NOMO-1 (cell line): Measurements from ENCODE around the gene PCDHGB3.
"Not testable (repeated sequence)": the region's sequence is repeated elsewhere in the genome, so short reads cannot be mapped to it uniquely, and the experiment has no call there.

Experiments
- DNase-seq, 2 experiments: peaks; one replicate each; lab custom pipeline; 2025; ENCODE audit not compliant: unreplicated experiment in 2 of 2; lab: John Stamatoyannopoulos, UW

The PCDHGB3 gene

DNA sequence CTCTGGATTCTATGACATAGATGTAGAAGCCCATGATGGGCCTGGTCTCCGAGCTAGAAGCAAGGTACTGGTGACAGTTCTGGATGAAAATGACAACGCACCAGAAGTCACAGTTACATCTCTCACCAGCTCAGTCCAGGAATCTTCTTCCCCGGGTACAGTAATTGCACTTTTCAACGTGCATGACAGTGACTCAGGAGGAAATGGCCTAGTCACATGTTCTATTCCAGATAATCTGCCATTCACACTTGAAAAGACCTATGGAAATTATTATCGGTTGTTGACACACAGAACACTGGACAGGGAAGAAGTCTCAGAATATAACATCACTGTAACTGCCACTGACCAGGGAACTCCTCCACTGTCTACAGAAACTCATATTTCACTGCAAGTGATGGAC is 13.9 kb upstream of the PCDHGB3 start:
- no peak for DNase-seq

DNA sequence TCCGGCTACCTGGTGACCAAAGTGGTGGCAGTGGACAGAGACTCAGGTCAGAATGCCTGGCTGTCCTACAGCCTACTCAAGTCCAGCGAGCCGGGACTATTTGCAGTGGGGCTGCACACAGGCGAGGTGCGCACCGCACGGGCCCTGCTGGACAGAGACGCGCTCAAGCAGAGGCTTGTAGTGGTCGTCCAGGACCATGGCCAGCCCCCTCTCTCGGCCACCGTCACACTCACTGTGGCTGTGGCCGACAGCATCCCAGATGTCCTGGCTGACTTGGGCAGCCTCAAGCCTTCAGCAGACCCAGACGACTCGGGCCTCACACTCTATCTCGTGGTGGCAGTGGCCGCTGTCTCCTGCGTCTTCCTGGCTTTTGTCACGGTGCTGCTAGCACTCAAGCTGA is 13.1 kb upstream of the PCDHGB3 start:
- DNase-seq = no peak

DNA sequence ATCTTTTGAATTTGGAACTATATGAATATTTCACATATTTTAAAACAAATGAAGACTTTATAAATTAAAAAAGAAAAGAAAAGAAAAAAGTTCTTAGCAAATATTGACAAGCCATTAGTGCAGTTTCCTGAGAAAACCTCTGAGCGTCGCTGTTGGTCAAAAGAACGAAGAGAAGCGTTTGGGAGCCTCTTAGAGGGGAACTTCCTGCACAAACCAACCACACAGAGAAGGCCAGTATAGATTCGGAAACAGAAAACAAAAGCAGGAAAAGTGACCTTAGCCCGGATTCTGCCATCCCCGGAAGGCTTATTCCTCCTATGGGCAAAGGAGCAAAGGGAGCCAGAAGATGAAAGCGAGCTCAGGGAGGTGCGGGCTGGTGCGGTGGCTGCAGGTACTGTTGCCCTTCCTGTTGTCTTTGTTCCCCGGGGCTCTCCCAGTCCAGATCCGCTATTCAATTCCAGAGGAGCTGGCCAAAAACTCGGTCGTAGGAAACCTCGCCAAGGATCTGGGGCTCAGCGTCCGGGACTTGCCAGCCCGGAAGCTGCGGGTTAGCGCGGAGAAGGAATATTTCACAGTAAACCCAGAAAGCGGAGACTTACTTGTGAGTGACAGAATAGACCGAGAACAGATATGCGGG is 10.1 kb upstream of the PCDHGB3 start, which contains the start of gene PCDHGB2:
TSS of gene PCDHGB2 (plus strand) at position 205 of the 637 bp plus-strand sequence. CDS start at position 347, 142 bp downstream.
- peak; percentile 47 to 48 for DNase-seq

DNA sequence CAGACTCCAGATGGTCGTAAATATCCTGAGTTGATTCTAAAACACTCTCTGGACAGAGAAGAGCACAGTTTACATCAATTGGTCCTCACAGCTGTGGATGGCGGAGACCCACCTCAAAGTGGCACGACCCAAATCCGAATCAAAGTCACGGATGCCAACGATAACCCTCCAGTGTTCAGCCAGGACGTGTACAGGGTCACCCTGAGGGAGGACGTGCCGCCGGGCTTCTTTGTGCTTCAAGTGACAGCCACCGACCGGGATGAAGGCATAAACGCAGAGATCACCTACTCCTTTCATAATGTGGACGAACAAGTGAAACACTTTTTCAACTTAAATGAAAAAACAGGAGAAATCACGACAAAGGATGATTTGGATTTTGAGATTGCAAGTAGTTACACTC is 9.4 kb upstream of the PCDHGB3 start:
- no peak for DNase-seq

DNA sequence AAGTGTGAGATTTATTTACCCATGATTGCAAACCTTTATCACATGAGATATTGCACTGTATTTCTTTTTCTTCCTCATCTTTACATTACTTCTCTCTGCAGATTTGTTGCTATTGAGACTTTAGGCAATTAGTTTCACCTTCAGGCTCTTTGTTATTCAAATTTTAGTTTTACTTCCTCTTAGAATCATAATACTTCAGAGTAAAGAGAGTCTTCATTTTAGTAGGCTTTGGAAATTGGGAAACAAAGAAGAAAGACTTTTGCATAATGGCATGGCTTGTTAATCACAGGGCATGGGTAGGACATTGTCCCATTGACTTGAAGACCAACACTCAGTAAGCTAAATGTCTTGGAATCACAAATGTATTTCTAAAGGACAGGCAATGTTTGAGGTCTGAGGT is 7.3 kb upstream of the PCDHGB3 start:
- DNase-seq = peak in 1 of 2 experiments; percentile 16

DNA sequence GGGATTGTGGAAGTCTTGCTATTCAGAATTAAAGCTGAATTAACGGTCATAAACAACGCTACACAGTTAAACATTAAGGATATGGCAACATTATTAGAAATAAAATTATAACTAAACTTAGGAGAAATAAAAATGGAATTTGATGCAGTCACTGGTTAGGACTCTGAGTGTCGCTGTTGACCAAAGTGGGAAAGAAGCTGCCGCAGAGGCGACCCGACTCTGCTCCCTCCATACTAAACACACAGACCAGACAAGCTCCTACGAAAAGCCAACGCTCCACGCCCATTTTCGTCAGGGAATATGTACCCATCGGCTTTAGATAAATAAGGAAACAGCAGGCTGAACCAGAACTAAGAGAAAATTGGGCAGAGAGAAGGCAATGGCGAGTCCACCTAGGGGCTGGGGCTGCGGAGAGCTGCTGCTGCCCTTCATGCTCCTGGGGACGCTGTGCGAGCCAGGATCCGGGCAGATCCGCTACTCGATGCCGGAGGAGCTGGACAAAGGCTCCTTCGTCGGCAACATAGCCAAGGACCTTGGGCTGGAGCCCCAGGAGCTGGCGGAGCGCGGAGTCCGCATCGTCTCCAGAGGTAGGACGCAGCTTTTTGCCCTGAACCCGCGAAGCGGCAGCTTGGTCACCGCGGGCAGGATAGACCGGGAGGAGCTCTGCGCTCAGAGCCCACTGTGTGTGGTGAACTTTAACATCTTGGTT is 5.9 kb upstream of the PCDHGB3 start, which contains the start of gene PCDHGA5:
TSS of gene PCDHGA5 (plus strand) at position 211 of the 709 bp plus-strand sequence. CDS start at position 380, 169 bp downstream.
- no peak for DNase-seq

DNA sequence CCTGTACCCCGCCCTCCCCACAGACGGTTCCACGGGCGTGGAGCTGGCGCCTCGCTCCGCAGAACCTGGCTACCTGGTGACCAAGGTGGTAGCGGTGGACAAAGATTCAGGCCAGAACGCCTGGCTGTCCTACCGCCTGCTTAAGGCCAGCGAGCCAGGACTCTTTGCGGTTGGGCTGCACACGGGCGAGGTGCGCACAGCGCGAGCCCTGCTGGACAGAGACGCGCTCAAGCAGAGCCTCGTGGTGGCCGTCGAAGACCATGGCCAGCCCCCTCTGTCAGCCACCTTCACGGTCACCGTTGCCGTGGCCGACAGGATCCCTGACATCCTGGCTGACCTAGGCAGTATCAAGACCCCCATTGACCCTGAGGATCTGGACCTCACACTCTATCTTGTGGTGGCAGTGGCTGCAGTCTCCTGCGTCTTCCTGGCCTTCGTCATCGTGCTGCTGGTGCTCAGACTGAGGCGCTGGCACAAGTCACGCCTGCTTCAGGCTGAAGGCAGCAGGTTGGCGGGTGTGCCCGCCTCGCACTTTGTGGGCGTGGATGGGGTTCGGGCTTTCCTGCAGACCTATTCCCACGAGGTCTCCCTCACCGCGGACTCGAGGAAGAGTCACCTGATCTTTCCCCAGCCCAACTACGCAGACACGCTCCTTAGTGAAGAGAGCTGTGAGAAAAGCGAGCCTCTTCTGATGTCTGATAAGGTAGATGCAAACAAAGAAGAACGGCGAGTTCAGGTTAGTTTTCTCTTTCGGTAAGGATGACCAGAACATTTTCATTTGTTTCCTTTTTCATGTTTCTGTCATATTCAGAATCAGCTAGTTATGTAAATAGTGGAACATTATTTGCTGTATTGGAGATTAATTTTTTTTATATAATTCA is 3.8 kb upstream of the PCDHGB3 start:
- no peak for DNase-seq

DNA sequence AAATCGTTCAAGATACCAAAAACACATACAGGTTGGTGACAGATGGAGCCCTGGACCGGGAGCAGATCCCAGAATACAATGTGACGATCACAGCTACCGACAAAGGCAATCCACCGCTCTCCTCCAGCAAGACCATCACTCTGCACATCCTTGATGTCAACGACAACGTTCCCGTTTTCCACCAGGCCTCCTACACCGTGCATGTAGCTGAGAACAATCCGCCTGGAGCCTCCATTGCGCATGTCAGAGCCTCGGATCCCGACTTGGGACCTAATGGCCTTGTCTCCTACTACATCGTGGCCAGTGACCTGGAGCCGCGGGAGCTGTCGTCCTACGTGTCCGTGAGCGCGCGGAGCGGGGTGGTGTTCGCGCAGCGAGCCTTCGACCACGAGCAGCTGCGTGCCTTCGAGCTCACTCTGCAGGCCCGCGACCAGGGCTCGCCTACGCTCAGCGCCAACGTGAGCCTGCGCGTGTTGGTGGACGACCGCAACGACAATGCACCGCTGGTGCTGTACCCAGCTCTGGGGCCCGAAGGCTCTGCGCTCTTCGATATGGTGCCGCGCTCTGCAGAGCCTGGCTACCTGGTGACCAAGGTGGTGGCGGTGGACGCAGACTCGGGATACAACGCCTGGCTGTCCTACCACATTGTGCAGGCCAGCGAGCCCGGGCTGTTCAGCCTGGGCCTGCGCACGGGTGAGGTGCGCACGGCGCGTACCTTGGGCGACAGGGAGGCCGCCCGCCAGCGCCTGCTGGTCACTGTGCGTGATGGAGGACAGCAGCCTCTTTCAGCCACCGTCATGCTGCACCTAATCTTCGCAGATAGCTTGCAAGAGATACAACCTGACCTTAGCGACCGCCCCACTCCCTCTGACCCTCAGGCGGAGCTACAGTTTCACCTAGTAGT is 1.8 kb downstream of the PCDHGB3 start:
- DNase-seq = no peak

DNA sequence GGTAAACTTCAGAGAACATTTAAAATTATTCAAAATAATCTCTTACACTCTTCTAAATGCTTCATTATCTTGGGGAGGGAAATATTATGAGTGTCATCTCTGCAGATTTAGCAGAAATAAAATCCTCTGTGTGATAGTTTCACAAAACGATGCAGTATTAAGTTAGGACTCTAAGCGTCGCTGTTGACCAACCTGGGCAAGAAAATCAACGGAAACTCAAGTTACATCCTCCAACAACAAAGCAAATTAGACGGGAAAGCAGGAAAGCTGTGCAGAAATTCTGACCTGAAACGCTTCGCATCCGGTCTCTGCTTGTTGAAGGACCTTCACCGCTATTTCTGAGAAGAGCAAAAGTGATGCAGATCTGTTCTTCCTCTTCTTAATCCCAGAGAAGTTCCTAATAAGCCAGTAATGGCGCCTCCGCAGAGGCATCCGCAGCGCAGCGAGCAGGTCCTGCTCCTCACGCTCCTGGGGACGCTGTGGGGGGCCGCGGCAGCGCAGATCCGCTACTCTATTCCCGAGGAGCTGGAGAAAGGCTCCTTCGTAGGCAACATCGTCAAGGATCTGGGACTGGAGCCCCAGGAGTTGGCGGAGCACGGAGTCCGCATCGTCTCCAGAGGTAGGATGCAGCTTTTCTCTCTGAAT is 3.8 kb downstream of the PCDHGB3 start, which contains the start of gene PCDHGA6:
TSS of gene PCDHGA6 (plus strand) at position 219 of the 645 bp plus-strand sequence. CDS start at position 412, 193 bp downstream.
- no peak for DNase-seq

DNA sequence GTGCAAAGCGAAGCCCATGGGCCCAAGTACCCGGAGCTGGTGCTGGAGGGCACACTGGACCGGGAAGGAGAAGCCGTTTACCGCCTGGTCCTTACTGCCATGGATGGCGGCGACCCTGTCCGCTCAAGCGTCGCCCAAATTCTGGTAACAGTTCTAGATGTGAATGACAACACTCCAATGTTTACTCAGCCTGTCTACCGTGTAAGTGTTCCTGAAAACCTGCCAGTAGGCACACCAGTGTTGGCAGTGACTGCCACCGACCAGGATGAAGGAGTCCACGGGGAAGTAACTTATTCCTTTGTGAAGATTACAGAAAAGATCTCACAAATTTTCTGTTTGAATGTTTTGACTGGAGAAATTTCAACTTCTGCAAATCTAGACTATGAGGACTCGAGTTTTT is 4.6 kb downstream of the PCDHGB3 start:
- DNase-seq = no peak

DNA sequence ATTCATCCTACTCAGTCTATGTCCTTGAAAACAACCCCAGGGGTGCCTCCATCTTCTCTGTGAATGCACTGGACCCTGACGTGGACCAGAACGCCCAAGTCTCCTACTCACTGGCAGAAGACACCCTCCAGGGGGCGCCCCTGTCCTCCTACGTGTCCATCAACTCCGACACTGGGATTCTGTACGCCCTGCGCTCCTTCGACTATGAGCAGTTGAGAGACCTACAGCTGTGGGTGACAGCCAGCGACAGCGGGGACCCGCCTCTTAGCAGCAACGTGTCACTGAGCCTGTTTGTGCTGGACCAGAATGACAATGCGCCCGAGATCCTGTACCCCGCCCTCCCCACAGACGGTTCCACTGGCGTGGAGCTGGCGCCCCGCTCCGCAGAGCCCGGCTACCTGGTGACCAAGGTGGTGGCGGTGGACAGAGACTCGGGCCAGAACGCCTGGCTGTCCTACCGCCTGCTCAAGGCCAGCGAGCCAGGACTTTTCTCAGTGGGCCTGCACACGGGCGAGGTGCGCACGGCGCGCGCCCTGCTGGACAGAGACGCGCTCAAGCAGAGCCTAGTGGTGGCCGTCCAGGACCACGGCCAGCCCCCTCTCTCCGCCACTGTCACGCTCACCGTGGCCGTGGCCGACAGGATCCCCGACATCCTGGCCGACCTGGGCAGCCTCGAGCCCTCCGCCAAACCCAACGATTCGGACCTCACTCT is 5.6 kb downstream of the PCDHGB3 start:
- DNase-seq = not testable (repeated sequence)

DNA sequence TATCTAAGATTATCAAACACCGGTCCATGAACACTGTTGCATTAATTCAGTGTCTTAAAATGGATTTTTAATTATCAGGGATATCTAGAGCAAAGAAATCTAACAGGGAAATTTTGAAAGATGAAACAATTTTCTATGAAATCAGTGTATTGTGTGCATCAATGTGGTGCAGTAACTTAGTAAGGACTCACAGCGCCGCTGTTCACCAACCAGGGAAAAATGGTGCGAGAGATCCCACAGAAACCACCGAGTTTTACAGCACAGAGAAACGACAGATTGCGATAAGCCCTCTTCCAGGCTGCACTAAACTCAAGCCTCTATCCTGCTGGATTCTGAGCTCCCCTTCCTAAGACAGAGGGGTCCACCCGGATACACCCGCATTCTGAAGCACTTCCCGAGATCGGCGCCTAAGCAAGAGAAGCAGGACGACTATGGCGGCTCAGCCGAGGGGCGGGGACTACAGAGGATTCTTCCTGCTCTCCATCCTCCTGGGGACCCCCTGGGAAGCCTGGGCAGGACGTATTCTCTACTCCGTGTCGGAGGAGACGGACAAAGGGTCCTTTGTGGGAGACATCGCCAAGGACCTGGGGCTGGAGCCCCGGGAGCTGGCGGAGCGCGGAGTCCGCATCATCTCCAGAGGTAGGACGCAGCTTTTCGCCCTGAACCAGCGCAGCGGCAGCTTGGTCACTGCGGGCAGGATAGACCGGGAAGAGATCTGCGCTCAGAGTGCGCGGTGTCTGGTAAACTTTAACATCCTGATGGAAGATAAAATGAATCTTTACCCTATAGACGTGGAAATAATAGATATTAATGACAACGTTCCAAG is 12.6 kb downstream of the PCDHGB3 start, which contains the start of gene PCDHGA7:
TSS of gene PCDHGA7 (plus strand) at position 274 of the 826 bp plus-strand sequence. CDS start at position 432, 158 bp downstream.
- DNase-seq = no peak

DNA sequence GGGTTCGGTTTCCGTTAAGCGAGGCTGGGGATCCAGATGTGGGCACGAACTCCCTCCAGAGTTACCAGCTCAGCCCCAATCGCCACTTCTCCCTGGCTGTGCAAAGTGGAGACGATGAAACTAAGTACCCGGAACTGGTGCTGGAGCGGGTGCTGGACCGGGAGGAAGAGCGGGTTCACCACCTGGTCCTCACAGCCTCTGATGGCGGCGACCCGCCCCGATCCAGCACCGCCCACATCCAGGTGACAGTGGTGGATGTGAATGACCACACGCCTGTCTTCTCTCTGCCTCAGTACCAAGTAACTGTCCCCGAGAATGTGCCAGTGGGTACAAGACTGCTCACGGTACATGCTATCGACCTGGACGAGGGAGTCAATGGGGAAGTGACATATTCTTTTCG is 13.3 kb downstream of the PCDHGB3 start:
- no peak for DNase-seq

DNA sequence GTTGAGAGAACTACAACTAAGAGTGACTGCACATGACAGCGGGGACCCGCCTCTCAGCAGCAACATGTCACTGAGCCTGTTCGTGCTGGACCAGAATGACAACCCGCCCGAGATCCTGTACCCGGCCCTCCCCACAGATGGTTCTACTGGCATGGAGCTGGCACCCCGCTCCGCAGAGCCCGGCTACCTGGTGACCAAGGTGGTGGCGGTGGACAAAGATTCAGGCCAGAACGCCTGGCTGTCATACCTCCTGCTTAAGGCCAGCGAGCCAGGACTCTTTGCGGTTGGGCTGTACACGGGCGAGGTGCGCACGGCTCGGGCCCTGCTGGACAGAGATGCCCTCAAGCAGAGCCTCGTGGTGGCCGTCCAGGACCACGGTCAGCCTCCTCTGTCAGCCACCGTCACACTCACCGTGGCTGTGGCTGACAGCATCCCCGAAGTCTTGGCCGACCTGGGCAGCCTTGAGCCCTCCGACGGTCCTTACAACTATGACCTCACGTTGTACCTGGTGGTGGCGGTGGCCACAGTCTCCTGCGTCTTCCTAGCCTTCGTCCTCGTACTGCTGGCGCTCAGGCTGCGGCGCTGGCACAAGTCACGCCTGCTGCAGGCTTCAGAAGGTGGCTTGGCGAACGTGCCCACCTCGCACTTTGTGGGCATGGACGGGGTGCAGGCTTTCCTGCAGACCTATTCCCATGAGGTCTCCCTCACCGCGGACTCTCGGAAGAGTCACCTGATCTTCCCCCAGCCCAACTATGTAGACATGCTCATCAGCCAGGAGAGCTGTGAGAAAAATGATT is 14.6 kb downstream of the PCDHGB3 start:
- DNase-seq = no peak

DNA sequence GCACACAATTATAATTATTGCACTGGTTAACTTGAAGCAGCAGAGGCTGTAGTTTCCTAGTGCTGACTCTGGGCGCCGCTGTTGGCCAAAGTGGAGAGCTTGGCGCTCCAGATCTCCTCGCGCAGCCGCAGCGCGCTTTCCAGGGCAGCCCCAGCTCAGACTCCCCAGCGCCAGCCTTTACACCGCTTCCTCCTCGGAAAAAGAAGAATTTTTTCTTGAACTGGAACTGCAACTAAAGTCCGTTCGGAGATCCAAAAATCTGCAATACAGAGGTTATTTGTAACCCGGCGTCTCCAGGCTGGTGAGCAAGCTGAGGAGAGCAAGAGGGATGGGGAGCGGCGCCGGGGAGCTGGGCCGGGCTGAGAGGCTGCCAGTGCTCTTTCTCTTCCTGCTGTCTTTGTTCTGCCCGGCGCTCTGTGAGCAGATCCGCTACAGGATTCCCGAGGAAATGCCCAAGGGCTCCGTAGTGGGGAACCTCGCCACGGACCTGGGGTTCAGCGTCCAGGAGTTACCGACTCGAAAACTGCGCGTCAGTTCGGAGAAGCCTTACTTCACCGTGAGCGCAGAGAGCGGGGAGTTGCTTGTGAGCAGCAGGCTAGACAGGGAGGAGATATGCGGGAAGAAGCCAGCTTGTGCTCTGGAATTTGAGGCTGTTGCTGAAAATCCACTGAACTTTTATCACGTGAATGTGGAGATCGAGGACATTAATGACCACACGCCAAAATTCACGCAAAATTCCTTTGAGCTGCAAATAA is 17.7 kb downstream of the PCDHGB3 start, which contains the start of gene PCDHGB4:
TSS of gene PCDHGB4 (plus strand) at position 142 of the 755 bp plus-strand sequence. CDS start at position 329, 187 bp downstream.
- not testable (repeated sequence) for DNase-seq

DNA sequence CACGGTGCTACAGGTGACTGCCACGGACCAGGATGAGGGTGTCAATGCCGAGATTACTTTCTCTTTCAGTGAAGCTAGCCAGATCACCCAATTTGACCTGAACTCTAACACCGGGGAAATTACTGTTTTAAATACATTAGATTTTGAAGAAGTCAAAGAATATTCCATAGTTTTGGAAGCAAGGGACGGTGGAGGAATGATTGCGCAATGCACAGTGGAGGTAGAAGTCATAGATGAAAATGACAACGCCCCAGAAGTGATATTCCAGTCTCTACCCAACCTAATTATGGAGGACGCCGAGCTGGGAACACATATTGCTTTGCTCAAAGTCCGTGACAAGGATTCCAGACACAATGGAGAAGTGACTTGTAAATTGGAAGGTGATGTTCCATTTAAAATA is 18.6 kb downstream of the PCDHGB3 start:
- DNase-seq = no peak
